NT2/D1 (cell line): ENCODE data around the gene VSTM2L.

ENCODE experiments used
- SUZ12 ChIP-seq: IDR thresholded peaks from 2 replicates; pipeline ENCODE4 v1.6.1; 2011; ENCODE audit not compliant: insufficient read length, insufficient read depth; ENCODE audit errors: extremely low read depth
- YY1 ChIP-seq: IDR thresholded peaks from 2 replicates; pipeline ENCODE4 v1.6.1; 2011; ENCODE audit not compliant: insufficient read length, insufficient read depth
- ZNF274 ChIP-seq: IDR thresholded peaks from 2 replicates; pipeline ENCODE4 v1.6.1; 2011; ENCODE audit warnings: mild to moderate bottlenecking, low read depth, low read length

DNA sequence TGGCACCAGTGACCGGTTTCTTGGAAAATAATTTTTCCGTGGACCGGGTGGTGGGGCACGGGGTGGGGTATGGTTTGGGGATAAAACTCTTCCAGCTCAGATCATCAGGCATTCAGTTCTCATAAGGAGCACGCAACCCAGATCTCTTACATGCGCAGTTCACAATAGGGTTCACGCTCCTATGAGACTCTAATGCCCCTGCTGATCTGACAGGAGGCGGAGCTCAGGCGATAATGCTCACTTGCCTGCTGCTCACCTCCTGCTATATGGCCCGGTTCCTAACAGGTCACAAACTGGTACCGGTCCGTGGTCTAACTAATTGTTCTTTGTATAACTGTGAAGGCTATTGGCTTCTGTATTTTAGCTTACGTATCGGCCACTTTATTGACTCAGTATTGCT, 51.7 kb downstream of the VSTM2L start:
- TF ChIP-seq ZNF274, result no peak
- TF ChIP-seq YY1, result no peak
- TF ChIP-seq SUZ12, result no peak
